CD4-positive, CD25-positive, alpha-beta regulatory T cell (primary cell): ENCODE results near the gene SH3RF1. TPM values are rescaled to one million over a fixed set of nuclear protein-coding genes. Genes with fewer than 3 reads are reported as not detected.

Experiments
- ATAC-seq, 2 donors: fragments of 150-1000 bp; cut with Tn5 transposase; one replicate each; pipeline ENCODE4 v1.10.0; 2021; ENCODE audit warnings: low read depth in 2 of 2, moderate number of reproducible peaks in 2 of 2, moderate library complexity in 1 of 2
- DNase-seq, 3 donors: peaks; one replicate each; pipeline versions ENCODE4 v3.0.0 to v3.0.0-alpha.2; 2012 to 2022; ENCODE audit warnings: mixed read lengths in 1 of 3
- H3K27ac ChIP-seq: one replicate; pipeline ENCODE4 v1.7.0; 2013; ENCODE audit warnings: mild to moderate bottlenecking, low read length; ENCODE audit not compliant: insufficient read depth, poor library complexity, severe bottlenecking
- H3K27me3 ChIP-seq: one replicate; pipeline ENCODE4 v1.7.0; 2013; ENCODE audit warnings: low read length; ENCODE audit not compliant: control insufficient read depth, insufficient read depth
- H3K36me3 ChIP-seq: one replicate; pipeline ENCODE4 v1.7.0; 2013; ENCODE audit warnings: mild to moderate bottlenecking, low read length, moderate library complexity; ENCODE audit not compliant: control insufficient read depth, insufficient read depth
- H3K4me1 ChIP-seq: 2 replicates; pipeline ENCODE4 v1.7.0; 2013; ENCODE audit warnings: mild to moderate bottlenecking, low read length; ENCODE audit not compliant: insufficient read depth, control insufficient read depth, poor library complexity, severe bottlenecking
- H3K4me3 ChIP-seq: one replicate; pipeline ENCODE4 v1.7.0; 2013; ENCODE audit warnings: low read depth, mild to moderate bottlenecking, low read length, moderate library complexity
- H3K9me3 ChIP-seq, 2 experiments: 1 replicate in 1 of 2; 2 replicates in 1 of 2; pipeline ENCODE4 v1.7.0; 2013; ENCODE audit warnings: low read length in 2 of 2, mild to moderate bottlenecking in 1 of 2, moderate library complexity in 1 of 2; ENCODE audit not compliant: control insufficient read depth in 2 of 2
- H3K27ac Mint-ChIP-seq, 3 donors: one replicate each; pipeline ENCODE4 v1.8.0; 2020 to 2022; ENCODE audit warnings: mild to moderate bottlenecking in 3 of 3, mixed read lengths in 3 of 3, moderate library complexity in 2 of 3
- H3K27me3 Mint-ChIP-seq: one replicate; pipeline ENCODE4 v1.8.0; 2022; ENCODE audit warnings: mild to moderate bottlenecking, mixed read lengths
- H3K36me3 Mint-ChIP-seq: one replicate; pipeline ENCODE4 v1.8.0; 2020; ENCODE audit warnings: mixed read lengths
- H3K4me1 Mint-ChIP-seq, 4 donors: one replicate each; pipeline ENCODE4 v1.8.0; 2020 to 2022; ENCODE audit warnings: mixed read lengths in 4 of 4, mild to moderate bottlenecking in 1 of 4
- H3K4me3 Mint-ChIP-seq, 4 donors: one replicate each; pipeline ENCODE4 v1.8.0; 2020 to 2022; ENCODE audit warnings: mild to moderate bottlenecking in 4 of 4, mixed read lengths in 4 of 4, moderate library complexity in 3 of 4
- H3K9me3 Mint-ChIP-seq, 7 donors: one replicate each; pipeline ENCODE4 v1.8.0; 2020 to 2022; ENCODE audit warnings: mixed read lengths in 7 of 7, mild to moderate bottlenecking in 3 of 7, moderate library complexity in 2 of 7
- polyA plus RNA-seq, 4 donors: library from polyadenylated mRNA; unstranded; fragments of 300-500 nt; fragmentation: Illumina TruSeq; gene quantifications; one replicate each; pipeline ENCODE4 v1.2.3, GENCODE V29; 2021
- total RNA-seq: library from RNA; stranded (reverse); gene quantifications from one replicate; pipeline ENCODE4 v1.2.3, GENCODE V29; 2022

SH3RF1 gene
- total and polyA plus RNA-seq, 5 donors from 2014 or later: 0.69 TPM; not detected in 4

GRCh38 chr4:169239221-169239905 lies 31.4 kb downstream of the SH3RF1 start:
- Histone ChIP-seq H3K36me3 (no peaks in the 10 kb centered on the region), H3K9me3 (no peaks in the 10 kb centered on the region), H3K27me3 (no peaks in the 10 kb centered on the region), H3K4me3 (no peak overlapping the region), H3K27ac (no peak overlapping the region), H3K4me1 (no peaks in the 10 kb centered on the region)
- Mint-ChIP-seq H3K4me1 (no peaks in the 10 kb centered on the region), H3K36me3 (no peaks in the 10 kb centered on the region), H3K27me3 (peaks cover 8% of the 10 kb centered on the region), H3K9me3 (peaks cover 0 to 4% (median 0%) of the 10 kb centered on the region in 7 donors), H3K27ac (no peak overlapping the region), H3K4me3 (no peak overlapping the region)
- DNase-seq (no peak), ATAC-seq (no peak)

GRCh38 chr4:169238445-169238844 lies 32.3 kb downstream of the SH3RF1 start:
- no peaks in the 10 kb centered on the region for H3K36me3 Mint-ChIP-seq
- no peaks in the 10 kb centered on the region for H3K4me1 Mint-ChIP-seq
- no peaks in the 10 kb centered on the region for H3K9me3 ChIP-seq
- H3K27ac ChIP-seq: no peak overlapping the region
- no peak overlapping the region for H3K27ac Mint-ChIP-seq
- H3K27me3 ChIP-seq: no peaks in the 10 kb centered on the region
- DNase-seq (no peak), ATAC-seq (no peak)
- H3K4me1 ChIP-seq: no peaks in the 10 kb centered on the region
- H3K27me3 Mint-ChIP-seq: peaks cover 8% of the 10 kb centered on the region
- no peak overlapping the region for H3K4me3 ChIP-seq
- no peak overlapping the region for H3K4me3 Mint-ChIP-seq
- H3K36me3 ChIP-seq: no peaks in the 10 kb centered on the region
- peaks cover 0 to 2% (median 0%) of the 10 kb centered on the region in 7 donors for H3K9me3 Mint-ChIP-seq

GRCh38 chr4:169236873-169237626 lies 33.7 kb downstream of the SH3RF1 start:
- Histone ChIP-seq H3K4me1 (no peaks in the 10 kb centered on the region), H3K27ac (no peak overlapping the region), H3K4me3 (no peak overlapping the region), H3K36me3 (no peaks in the 10 kb centered on the region), H3K9me3 (no peaks in the 10 kb centered on the region), H3K27me3 (no peaks in the 10 kb centered on the region)
- peaks cover 8% of the 10 kb centered on the region for H3K27me3 Mint-ChIP-seq
- ATAC-seq: no peak
- no peaks in the 10 kb centered on the region for H3K4me1 Mint-ChIP-seq
- no peak overlapping the region for H3K27ac Mint-ChIP-seq
- H3K36me3 Mint-ChIP-seq: no peaks in the 10 kb centered on the region
- no peak overlapping the region for H3K4me3 Mint-ChIP-seq
- H3K9me3 Mint-ChIP-seq: peaks cover 0 to 2% (median 0%) of the 10 kb centered on the region in 7 donors
- no peak for DNase-seq

- peaks cover 8% of the 10 kb centered on the region for H3K27me3 Mint-ChIP-seq
- ATAC-seq: no peak
- H3K9me3 ChIP-seq: no peaks in the 10 kb centered on the region
- DNase-seq: no peak
- no peaks in the 10 kb centered on the region for H3K36me3 ChIP-seq
- peaks cover 0 to 4% (median 0%) of the 10 kb centered on the region in 7 donors for H3K9me3 Mint-ChIP-seq
- H3K4me1 ChIP-seq: no peaks in the 10 kb centered on the region
- H3K27ac Mint-ChIP-seq: no peak overlapping the region
- no peak overlapping the region for H3K4me3 Mint-ChIP-seq
- H3K27ac ChIP-seq: no peak overlapping the region
- no peaks in the 10 kb centered on the region for H3K4me1 Mint-ChIP-seq
- H3K27me3 ChIP-seq: no peaks in the 10 kb centered on the region
- H3K36me3 Mint-ChIP-seq: no peaks in the 10 kb centered on the region
- no peak overlapping the region for H3K4me3 ChIP-seq
Measured at GRCh38 chr4:169236078-169236477, 34.7 kb downstream of the SH3RF1 start.

- Mint-ChIP-seq H3K27ac (no peak overlapping the region), H3K4me1 (no peaks in the 10 kb centered on the region), H3K9me3 (peaks cover 0 to 4% (median 0%) of the 10 kb centered on the region in 7 donors), H3K36me3 (no peaks in the 10 kb centered on the region), H3K27me3 (peaks cover 8% of the 10 kb centered on the region), H3K4me3 (no peak overlapping the region)
- H3K27ac ChIP-seq: no peak overlapping the region
- H3K27me3 ChIP-seq: no peaks in the 10 kb centered on the region
- H3K9me3 ChIP-seq: no peaks in the 10 kb centered on the region
- ATAC-seq: no peak
- H3K4me3 ChIP-seq: no peak overlapping the region
- H3K36me3 ChIP-seq: no peaks in the 10 kb centered on the region
- no peaks in the 10 kb centered on the region for H3K4me1 ChIP-seq
- no peak for DNase-seq
Measured at GRCh38 chr4:169234137-169234855, 36.5 kb downstream of the SH3RF1 start.

- H3K4me1 Mint-ChIP-seq: no peaks in the 10 kb centered on the region
- no peak overlapping the region for H3K27ac Mint-ChIP-seq
- DNase-seq: no peak
- H3K4me3 ChIP-seq: no peak overlapping the region
- no peak overlapping the region for H3K27ac ChIP-seq
- H3K27me3 ChIP-seq: no peaks in the 10 kb centered on the region
- no peak for ATAC-seq
- no peaks in the 10 kb centered on the region for H3K36me3 ChIP-seq
- H3K9me3 ChIP-seq: no peaks in the 10 kb centered on the region
- peaks cover 4% of the 10 kb centered on the region for H3K27me3 Mint-ChIP-seq
- no peak overlapping the region for H3K4me3 Mint-ChIP-seq
- H3K36me3 Mint-ChIP-seq: no peaks in the 10 kb centered on the region
- peaks cover 0 to 4% (median 0%) of the 10 kb centered on the region in 7 donors for H3K9me3 Mint-ChIP-seq
- H3K4me1 ChIP-seq: no peaks in the 10 kb centered on the region
Measured at GRCh38 chr4:169233691-169234090, 37.1 kb downstream of the SH3RF1 start.

- Mint-ChIP-seq H3K36me3 (no peaks in the 10 kb centered on the region), H3K9me3 (peaks cover 0 to 4% (median 0%) of the 10 kb centered on the region in 7 donors)
- no peak overlapping the region for H3K4me3 ChIP-seq
Measured at GRCh38 chr4:169231647-169232262, 39.0 kb downstream of the SH3RF1 start.

More at GRCh38 chr4:169231647-169232262, 39.0 kb downstream of the SH3RF1 start:
- H3K27ac ChIP-seq: no peak overlapping the region
- no peaks in the 10 kb centered on the region for H3K36me3 ChIP-seq
- DNase-seq (no peak), ATAC-seq (no peak)
- no peaks in the 10 kb centered on the region for H3K4me1 Mint-ChIP-seq
- no peaks in the 10 kb centered on the region for H3K27me3 ChIP-seq
- H3K4me3 Mint-ChIP-seq: no peak overlapping the region
- H3K4me1 ChIP-seq: no peaks in the 10 kb centered on the region
- peaks cover 7% of the 10 kb centered on the region for H3K27me3 Mint-ChIP-seq
- no peaks in the 10 kb centered on the region for H3K9me3 ChIP-seq
- no peak overlapping the region for H3K27ac Mint-ChIP-seq
